Left kidney (tissue), 2 donors: Measurements from ENCODE around the gene PTGES3L. TPM values are rescaled to one million over a fixed set of nuclear protein-coding genes. Genes with fewer than 3 reads are reported as not detected.
A peak's percentile ranks its signal among the peaks of the same experiment; 100 is the strongest.
"Not testable (repeated sequence)": the region's sequence is repeated elsewhere in the genome, so short reads cannot be mapped to it uniquely, and the experiment has no call there.

Source experiments
- DNase-seq: peaks from one replicate; pipeline ENCODE4 v3.0.0-alpha.2; 2013
- polyA plus RNA-seq: library from polyadenylated mRNA; unstranded; fragments of 120-200 nt; gene quantifications from one replicate; pipeline ENCODE4 v1.2.1, GENCODE V29; 2013; ENCODE audit not compliant: insufficient read length

Gene PTGES3L
- polyA plus RNA-seq, 1 donor = 2.4 TPM

DNA sequence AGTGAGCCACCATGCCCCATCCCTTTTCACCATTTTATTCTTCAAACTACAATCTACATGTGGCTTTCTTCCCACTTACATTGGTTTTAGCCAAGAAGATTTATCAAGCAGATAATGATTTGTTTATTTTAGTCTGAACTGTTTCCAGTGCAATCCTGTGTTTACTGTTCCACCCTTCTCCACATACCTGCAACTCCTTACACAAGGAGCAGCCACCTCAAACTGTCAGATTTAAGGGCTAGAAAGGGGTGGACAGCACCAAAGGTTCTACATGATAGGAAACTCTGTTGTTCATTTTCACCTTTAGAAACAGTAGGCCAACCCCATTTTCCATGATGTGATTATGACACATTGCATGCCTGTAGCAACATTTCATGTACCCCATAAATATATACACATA lies 2.4 kb upstream of the PTGES3L start:
- DNase-seq = no peak

DNA sequence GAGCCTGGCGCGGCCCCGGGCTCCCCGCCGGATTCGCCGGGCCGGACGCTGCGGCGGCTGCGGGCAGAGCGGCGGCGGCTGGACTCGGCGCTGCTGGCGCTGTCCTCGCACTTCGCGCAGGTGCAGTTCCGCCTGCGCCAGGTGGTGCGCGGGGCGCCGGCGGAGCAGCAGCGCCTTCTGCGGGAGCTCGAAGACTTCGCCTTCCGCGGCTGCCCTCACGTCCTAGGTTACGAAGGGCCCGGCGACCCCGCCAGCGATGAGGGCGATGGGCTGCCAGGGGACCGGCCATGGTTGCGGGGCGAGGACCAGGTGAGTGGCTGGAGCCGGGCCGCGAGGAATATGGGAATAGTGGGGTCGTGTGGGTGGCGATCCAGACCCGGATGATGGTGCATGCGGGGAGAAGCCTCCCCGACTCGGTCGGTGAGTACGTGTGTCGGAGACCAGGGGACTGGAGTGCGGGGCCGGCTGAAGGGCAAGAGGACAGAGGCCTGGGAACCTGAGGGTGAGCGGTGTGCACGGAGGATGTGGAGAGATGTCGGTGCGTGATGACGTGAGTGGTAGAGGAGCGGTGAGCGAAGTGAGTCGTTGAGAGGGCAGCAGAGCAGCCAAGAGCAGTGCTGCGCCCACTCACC lies 1.0 kb upstream of the PTGES3L start:
- DNase-seq = no peak

DNA sequence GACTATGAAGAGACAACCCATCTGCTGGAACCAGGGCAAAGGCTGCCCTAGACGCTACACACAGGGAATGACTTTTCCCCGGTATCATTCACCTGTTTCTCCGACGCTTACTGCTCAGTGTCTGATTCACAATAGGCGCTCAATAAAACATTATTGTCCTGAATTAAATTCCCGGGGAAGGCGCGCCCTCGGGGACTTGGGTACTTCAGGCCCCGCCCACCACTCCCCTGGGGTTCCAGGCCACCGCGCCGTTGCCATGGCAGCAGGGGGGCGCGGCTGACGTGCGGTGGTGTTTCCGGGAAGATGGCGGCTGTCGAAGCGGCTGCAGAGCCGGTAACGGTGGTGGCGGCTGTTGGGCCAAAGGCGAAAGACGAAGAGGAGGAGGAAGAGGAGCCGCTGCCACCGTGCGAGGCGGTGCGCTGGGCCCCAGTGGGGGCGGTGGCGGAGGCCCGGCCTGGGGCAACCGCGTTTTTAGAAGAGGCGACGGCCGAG lies 440 bp upstream of the PTGES3L start, which contains the start of gene RUNDC1:
RUNDC1 (plus strand) TSS at position 292 of the 492 bp plus-strand sequence; CDS start at position 304, 12 bp downstream.
- peak; percentile 93 for DNase-seq

DNA sequence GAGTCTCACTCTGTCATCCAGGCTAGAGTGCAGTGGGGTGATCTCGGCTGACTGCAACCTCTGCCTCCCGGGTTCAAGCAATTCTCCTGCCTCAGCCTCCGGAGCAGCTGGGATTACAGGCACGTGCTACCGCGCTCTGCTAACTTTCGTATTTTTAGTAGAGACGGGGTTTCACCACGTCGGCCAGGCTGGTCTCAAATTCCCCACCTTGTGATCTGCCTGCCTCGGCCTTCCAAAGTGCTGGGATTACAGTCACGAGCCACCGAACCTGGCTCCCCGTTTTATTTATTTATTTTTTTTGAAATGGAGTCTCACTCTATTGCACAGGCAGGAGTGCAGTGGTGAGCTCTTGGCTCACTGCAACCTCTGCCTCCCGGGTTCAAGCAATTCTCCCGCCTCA lies 4.2 kb downstream of the PTGES3L start:
- not testable (repeated sequence) for DNase-seq

DNA sequence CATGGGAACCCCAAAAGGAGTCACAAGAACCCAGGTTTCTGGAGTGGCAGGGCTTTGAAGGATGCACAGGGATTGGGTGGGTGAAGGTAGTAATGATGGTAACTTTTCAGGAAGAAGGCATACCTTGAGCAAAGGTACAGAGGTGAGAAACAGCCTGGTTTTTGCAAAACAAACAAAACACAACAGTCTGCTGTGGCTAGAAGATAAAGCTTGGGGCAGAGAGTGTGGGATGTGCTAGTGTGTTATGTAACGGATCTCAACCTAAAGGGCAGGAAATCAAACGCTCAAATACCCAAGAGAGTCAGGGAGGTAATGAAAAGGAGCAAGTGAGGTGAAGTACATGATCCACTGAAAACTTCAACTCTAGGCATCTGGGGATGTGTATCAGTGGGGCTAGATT lies 4.6 kb downstream of the PTGES3L start:
- no peak for DNase-seq

DNA sequence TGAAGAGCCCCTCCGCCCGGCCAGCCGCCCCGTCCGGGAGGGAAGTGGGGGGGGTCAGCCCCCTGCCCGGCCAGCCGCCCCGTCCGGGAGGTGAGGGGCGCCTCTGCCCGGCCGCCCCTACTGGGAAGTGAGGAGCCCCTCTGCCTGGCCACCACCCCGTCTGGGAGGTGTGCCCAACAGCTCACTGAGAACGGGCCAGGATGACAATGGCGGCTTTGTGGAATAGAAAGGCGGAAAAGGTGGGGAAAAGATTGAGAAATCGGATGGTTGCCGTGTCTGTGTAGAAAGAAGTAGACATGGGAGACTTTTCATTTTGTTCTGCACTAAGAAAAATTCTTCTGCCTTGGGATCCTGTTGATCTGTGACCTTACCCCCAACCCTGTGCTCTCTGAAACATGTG lies 6.6 kb downstream of the PTGES3L start:
- not testable (repeated sequence) for DNase-seq

DNA sequence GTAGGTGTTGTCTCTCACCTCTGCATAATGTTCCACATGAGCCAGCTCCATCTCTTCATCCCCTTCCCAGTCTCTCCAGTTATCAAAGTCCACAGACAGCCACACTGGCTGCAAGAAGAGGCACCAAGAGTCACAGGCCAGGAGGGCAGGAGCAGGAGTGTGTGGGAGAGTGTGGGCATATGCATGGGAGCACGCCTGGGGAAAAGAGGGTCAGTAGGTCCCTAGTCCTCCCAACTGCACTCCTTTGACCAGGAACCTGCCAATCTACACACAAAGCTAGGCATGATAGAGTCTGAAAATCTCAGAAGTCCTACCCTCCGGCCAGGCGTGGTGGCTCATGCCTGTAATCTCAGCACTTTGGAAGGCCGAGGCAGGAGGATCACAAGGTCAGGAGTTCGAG lies 8.3 kb downstream of the PTGES3L start:
- no peak for DNase-seq

DNA sequence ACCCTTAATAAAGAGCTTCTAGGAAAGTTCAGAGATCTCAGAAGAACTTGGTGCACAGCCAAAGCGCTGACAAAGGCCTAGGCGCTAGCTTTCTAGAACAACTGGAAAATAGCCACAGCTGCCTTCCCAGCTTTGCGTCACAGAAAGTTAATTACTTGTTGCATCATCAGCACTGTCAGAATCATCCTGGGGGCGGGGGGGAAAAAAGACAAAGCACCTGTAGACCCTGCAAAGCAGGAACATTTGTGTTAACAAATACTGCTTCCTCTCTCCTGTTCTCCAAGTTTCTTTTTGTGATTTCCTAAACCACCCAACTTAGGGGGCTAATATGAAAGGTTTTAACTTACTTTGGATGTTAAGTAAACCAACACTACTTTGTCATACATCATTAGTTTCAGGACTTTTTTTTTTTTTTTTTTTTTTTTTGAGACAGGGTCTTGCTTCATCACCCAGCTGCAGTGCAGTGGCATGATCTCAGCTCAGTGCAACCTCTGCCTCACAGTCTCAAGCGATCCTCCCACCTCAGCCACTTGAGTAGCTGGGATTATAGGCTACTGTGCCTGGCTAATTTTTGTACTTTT lies 10.8 kb downstream of the PTGES3L start:
- no peak for DNase-seq

DNA sequence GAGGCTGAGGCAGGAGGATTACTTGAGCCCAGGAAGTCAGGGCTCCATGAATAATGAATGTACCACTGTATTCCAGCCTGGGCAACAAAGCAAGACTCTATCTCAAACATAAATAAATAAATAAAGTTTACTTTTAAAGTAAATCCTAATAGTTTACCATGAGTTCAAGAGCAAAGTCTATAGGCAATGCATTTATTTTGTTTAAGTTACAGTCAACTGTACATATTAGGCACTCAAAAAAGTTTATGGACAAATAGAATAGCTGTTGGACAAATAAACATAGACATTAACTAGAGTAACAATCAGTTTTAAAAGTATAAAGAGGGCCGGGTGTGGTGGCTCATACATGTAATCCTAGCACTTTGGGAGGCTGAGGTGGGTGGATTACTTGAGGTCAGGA lies 12.0 kb downstream of the PTGES3L start:
- no peak for DNase-seq

DNA sequence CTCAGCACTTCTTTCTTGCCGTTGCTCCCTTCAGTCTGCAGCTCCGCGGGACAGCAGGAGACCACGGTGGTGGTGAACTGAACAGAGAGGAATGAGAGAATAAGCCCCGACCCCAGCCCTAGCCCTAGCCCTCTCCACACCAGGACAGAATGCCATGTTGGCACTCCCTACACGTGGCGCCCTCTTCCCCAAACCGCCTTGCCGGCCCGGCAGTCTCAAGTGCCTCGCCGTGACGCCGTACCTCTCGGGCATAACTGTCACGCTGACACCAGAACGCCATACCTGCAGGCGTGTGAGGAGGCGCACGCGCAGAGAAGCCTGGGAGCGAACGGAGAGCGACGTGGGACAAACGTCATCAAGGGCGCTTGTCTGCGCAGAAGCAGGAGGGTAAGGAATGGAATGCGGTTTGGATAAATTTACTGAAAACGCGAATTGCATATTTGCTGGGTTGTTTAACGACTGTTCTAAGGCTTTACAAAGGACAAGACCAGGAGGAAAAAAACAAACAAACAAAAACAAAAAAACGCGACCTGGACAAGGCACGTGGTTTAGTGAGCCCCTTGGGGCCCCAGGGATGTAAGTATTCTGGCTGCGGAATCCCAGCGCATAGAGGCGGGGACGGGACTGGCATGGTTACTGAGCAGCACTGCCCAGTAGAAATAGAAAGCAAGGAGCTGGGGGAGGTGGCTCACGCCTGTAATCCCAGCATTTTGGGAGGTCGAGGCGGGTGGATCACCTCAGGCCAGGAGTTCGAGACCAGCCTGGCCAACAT lies 15.5 kb downstream of the PTGES3L start, which contains the start of gene AARSD1:
AARSD1 (minus strand) TSS at position 294 of the 772 bp plus-strand sequence; CDS start at position 280, 14 bp downstream.
- DNase-seq = peak; percentile 95

DNA sequence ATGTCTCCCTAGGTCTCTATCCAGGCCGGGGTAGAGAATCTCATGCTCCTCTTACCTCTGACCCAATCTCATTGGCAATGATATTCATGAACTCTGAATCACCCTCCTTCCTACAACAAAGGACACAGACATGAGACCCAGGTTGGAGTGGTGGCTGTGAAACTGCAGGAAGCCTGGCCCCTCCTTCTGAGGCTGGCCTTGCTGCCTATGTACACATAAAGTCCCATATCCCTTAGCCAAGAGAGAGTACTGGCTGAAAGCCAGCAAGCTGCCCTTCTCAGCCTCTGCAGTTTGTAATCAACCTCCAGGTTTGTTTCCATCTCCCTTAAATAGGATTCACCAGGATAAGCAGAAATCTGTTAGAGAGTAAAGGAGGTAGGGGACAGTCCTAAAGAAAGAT lies 26.2 kb downstream of the PTGES3L start:
- DNase-seq = no peak

DNA sequence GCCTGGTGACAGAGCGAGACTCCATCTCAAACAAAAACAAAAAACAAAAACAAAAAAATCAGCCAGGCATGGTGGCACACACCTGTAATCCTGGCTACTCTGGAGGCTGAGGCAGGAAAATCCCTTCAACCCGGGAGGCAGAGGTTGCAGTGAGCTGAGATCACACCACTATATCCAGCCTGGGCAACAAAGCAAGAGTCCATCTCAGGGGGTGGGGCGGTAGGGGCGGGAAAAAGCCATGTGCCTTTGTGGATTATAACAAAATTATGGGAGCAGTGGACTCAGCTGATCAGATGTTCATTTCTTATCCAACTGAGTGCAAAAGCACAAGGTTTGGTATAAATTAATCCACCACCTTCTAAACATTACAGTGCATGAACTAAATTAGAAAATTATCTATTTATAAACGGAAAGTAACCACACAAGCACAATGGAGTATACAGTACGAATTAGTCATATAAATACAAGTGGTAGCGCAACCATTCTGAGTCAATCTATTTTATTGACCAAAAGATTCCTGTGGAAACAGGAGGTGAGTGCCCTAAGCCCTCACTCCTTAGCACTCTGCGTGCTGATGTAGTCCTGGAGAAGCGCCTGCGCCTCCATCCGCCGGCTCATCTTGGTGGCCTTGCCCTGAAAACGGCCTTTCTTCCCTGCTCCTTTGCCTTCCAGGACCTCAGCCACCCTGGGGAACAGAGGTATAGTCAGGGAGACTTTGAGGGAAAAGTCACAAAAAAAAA lies 29.7 kb downstream of the PTGES3L start:
- DNase-seq = no peak

DNA sequence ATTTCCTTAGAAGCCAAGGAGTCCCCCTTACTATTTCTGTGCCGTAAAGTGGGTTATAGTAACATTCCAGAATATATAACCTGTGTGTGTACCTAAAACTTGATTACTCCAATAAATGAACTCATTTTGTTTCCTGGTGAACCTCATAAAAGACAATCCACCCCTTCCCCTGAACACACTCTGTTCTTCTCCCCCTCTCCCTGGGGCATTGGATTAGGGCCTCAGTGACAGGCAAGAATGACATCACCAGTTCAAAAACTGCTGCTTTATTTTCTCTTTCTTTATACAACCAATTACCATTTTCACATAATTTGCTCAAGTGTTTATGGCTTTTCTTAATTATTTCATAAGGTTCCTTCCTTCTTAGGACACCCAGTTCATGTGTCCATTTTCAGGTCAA lies 33.1 kb downstream of the PTGES3L start:
- no peak for DNase-seq

DNA sequence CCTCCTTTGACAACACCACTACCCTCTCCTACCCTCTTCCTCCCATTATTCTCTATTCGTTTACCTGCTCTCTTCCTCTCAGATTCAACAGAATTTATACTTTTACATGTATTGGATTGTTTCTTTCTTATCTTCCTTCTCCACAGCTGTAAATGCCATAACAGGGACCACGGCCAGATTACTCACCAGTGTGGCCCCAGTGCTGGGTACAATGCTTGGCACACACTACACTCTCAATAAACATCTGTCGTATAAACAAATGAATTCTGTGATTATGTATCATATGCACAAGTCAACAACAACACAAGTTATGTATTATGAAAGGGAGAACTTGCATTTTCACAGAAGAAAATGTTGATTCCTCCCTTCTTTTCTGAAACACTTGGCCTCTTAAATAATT lies 35.7 kb downstream of the PTGES3L start:
- no peak for DNase-seq

DNA sequence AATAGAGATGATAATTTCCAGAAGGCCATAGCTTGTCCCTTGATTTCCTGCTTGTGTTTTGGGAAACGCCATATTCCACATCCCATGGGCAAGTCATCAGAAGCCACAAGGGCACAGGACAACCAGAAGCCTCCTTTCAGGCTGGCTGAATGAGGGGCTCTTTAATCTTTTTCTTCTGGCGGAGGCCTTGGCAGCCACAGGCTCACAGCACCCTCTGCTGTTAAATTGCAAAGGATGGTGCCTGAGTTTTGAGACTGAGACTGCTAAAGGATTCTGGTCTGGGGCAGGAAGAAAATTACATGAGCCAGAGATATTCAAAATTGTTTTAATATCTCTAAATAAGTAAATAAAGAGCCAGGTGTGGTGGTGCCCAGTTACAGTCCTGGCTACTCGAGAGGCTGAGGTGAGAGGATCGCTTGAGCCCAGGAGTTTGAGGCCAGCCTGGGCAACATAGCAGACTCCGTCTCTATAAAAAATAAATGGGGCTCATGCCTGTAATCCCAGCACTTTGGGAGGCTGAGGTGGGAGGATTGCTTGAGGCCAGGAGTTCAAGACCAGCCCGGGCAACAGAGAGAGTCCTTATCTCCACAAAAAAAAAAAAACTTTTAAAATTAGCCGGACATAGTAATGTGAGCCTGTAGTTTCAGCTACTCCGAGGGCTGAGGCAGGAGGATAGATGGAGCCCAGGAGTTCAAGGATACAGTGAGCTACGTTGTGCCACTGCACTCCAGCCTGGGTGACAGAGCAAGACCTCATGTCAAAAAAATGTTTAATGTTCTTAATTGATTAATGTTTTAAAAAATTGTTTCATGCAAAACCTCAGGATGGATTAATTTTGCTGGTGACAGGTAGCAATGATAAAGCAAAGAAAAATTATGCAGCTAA lies 41.9 kb downstream of the PTGES3L start:
- DNase-seq = peak; percentile 39

DNA sequence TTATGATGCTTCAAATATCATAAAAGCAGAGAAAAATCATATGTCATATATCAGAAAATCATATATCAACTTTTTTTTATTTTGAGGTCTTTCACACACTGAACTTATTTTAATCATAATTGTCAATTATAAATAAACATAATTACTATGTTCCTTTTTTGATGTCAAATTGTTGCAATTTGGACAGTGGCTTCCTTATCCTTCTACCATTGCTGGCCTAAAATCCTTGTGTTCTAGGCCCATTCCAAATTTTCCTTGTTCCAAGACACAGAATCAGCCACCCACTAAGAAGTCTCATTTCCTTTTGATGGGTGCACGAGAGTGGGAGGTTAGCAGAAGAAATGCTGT lies 50.4 kb downstream of the PTGES3L start:
- DNase-seq = no peak

DNA sequence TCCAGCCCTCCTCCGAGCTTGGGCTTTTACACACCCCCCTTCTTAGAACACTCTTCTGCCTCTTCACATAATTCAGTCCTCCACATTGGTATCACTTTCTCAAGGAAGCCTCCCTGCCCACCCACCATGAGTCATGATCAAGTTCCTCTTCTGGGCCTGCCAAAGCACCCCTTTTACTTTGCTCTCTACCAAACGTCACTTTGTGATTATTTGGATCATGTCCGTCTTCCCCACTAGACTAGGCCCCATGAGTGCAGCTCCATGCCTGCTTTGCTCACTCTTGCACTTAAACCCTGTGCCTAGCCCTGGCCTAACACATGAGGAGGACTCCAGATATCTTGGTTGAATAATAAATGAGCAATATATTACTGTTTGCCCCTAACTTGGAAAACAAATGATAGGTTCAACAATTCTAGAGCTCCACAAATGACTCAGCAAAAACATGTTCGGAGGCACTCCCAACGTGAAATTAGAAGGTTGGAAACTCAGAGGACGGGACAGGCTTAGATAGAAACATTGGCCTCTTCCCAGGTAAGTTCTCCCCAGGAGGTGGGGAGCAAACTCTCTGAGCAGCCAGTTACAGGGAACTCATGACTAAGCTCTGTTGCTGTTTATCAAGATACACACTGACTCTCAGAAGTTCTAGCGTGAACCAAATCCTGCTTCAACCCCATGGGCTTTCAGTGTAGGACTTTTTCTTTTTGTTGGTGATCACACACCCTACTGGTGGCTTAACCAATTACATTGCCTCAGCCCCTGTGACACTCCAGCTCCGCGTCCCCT lies 51.0 kb downstream of the PTGES3L start:
- DNase-seq = peak; percentile 52

DNA sequence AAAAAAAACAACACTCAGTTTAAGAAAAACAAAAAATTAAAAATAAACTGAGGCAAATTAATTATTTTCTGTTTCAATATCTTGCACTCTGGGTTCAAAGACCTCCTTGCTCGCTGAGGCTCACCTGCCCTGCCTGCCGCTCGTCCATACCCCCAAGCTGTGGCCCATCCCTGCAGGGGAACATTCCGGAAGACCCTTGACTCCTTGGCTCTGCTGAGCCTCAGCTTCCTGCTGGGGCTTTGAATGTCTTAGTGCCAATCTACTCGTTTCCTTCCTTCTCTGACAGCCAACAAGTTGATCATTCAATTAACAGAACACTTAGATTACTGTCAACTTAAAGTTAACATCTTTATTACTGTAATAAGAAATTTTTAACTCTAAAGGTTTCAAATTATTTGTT lies 55.0 kb downstream of the PTGES3L start:
- DNase-seq = no peak

DNA sequence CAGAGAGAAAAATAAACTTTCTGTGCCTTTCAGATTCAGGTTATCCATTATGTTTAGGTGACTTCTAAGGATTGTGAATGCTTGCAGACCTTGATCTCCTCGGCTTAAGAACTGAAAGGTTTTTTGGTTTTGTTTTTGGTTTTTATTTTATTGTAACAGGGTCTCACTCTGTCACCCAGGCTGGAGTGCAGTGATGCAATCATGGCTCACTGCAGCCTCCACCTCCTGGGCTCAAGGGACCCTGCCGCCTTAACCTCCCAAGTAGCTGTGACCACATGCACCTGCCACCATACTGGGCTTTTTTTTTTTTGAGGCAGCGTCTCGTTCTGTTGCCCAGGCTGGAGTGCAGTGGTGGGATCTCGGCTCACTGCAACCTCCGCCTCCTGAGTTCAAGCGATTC lies 56.4 kb downstream of the PTGES3L start:
- DNase-seq = not testable (repeated sequence)

DNA sequence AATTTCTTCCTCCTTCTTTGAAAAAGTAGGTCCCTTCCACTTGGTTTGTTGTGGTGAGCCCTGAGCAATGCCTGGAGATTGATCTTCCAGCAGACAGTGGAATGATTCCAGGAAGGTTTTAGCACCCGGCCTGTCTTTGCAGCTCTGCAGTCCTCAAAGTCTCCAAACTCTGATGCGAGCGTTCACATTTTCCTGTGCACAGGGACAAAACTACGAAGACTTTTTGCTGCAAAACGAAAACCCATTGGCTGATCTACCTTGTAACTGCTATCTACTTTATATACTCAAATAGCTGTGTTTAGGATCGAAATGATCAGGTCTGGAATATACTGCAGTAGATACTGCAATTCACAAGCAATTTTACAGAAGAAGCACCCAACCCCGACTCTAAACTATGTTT lies 57.6 kb downstream of the PTGES3L start:
- DNase-seq = no peak

DNA sequence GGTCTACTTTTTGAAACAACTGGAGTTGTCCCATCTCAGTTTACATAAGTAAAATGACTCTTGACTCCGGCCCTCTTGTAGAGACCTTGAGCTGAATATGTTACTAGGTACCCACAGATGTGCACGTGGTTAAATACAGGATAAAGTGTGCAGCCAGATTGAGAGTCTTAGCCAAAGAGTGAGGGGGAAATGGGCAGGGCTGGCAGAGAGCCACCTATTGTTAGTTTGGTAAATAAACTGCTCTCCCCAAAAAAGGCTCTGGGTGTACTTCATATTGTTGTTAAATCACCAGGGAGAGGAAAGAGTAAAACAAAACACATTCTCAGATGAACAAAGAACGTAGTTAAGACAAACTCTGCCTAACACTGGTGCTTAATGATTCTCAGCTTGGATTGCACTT lies 59.0 kb downstream of the PTGES3L start:
- peak; percentile 24 for DNase-seq
